ENCODE measurements around the gene CLASP2. TPM values are rescaled to one million over a fixed set of nuclear protein-coding genes. Genes with fewer than 3 reads are reported as not detected.

CLASP2 gene
- total RNA-seq, 4 donors from 2014 or later = 37.6 to 55.2 (median 44.6) TPM

DNA sequence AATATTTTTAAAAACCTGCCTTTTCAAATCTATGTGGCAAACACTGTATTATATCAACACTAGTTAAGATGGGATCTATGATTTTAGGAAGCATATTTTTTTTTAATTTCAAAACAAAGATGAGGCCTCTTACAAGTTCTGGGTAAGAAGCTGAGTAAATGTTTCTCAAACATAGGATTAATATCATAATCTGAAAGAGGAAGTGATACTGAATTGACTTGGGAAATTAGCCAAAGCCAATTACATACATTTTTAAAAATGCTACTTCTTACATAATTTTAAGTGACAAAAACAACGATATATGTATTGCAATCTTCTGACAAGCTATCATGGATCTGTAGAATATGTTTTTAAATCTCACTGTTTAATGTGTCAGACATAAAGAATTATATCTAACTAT lies 142.7 kb downstream of the CLASP2 start:
- intact Hi-C loops (cut with DNase I; ENCODE audit: low total_unique reads) (no loop called here), in situ Hi-C loops (cut with MboI; ENCODE audit: low sequenced_read_pairs in 4 of 4) (no loop called here)
- no peak overlapping the region for H3K4me3 ChIP-seq
- H3K27ac ChIP-seq = no peak overlapping the region
- H3K36me3 ChIP-seq = peaks cover 0 to 8% of the 10 kb centered on the region in 2 donors
- H3K4me1 ChIP-seq = no peaks in the 10 kb centered on the region
- ATAC-seq (no peak), DNase-seq (no peak)
- H3K9me3 ChIP-seq = no peaks in the 10 kb centered on the region
- TF ChIP-seq, protein P1, sequence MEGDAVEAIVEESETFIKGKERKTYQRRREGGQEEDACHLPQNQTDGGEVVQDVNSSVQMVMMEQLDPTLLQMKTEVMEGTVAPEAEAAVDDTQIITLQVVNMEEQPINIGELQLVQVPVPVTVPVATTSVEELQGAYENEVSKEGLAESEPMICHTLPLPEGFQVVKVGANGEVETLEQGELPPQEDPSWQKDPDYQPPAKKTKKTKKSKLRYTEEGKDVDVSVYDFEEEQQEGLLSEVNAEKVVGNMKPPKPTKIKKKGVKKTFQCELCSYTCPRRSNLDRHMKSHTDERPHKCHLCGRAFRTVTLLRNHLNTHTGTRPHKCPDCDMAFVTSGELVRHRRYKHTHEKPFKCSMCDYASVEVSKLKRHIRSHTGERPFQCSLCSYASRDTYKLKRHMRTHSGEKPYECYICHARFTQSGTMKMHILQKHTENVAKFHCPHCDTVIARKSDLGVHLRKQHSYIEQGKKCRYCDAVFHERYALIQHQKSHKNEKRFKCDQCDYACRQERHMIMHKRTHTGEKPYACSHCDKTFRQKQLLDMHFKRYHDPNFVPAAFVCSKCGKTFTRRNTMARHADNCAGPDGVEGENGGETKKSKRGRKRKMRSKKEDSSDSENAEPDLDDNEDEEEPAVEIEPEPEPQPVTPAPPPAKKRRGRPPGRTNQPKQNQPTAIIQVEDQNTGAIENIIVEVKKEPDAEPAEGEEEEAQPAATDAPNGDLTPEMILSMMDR (IDR thresholded peaks at IDR 0.05 in 4 of 5, conservative IDR thresholded peaks at IDR 0.05 in 1 of 5) = no peak
- no peak for TF ChIP-seq POLR2A (IDR thresholded peaks at IDR 0.05)
- no peaks in the 10 kb centered on the region for H3K27me3 ChIP-seq

DNA sequence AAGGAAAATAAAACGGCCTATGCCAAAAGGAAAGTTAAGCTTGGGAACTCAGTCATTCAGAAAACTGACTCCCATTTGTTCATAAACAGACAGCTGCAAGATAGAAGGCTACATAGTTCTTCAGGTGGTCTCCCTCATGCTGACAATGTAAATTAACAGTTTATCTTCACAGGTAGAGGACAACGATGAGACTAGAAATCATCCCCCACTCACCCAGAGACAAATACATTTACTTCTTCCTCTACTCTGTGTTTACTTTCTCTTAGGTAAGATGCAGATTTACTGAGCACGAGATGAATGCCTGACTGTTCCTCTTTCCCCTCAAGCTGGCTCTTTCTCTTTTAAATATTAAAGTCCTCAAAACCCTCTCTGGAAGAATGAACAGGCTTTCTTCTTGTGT lies 160.2 kb downstream of the CLASP2 start:
- H3K36me3 ChIP-seq = peaks cover 0 to 24% of the 10 kb centered on the region in 2 donors
- DNase-seq (no peak), ATAC-seq (no peak)
- no peaks in the 10 kb centered on the region for H3K27me3 ChIP-seq
- intact Hi-C loops (cut with DNase I; ENCODE audit: low total_unique reads) = no loop called here
- H3K4me3 ChIP-seq = no peak overlapping the region
- no peaks in the 10 kb centered on the region for H3K4me1 ChIP-seq
- TF ChIP-seq, protein P1 (IDR thresholded peaks at IDR 0.05 in 4 of 5, conservative IDR thresholded peaks at IDR 0.05 in 1 of 5) = no peak
- no peak for TF ChIP-seq POLR2A (IDR thresholded peaks at IDR 0.05)
- in situ Hi-C loops (cut with MboI; ENCODE audit: low sequenced_read_pairs in 4 of 4) = no loop called here
- no peaks in the 10 kb centered on the region for H3K9me3 ChIP-seq
- no peak overlapping the region for H3K27ac ChIP-seq

DNA sequence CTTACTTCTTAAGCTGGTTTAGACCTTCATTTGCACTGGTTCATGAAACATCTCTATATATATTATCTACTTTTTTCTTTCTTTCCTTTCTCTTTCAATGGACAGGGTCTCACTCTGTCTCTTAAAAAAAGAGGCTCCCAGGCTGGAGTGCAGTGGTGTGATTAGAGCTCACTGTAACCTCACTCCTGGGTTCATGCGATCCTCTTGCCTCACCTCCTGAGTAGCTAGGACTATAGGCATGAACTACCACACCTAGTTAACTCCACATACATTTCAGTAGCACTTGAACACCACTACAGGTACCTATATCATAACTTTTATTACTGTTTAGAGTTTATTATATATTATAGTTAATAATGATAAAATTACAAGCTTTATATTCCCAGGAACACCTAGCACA lies 160.8 kb downstream of the CLASP2 start:
- Histone ChIP-seq H3K4me3 (no peak overlapping the region), H3K27ac (no peak overlapping the region), H3K36me3 (peaks cover 0 to 24% of the 10 kb centered on the region in 2 donors), H3K4me1 (no peaks in the 10 kb centered on the region), H3K9me3 (no peaks in the 10 kb centered on the region), H3K27me3 (no peaks in the 10 kb centered on the region)
- intact Hi-C loops (cut with DNase I; ENCODE audit: low total_unique reads) (no loop called here), in situ Hi-C loops (cut with MboI; ENCODE audit: low sequenced_read_pairs in 4 of 4) (no loop called here)
- DNase-seq (no peak), ATAC-seq (no peak)
- TF ChIP-seq POLR2A (IDR thresholded peaks at IDR 0.05) = no peak
- TF ChIP-seq, protein P1 (IDR thresholded peaks at IDR 0.05 in 4 of 5, conservative IDR thresholded peaks at IDR 0.05 in 1 of 5) = no peak

- no peaks in the 10 kb centered on the region for H3K4me1 ChIP-seq
- peaks cover 2 to 25% of the 10 kb centered on the region in 2 donors for H3K36me3 ChIP-seq
- ATAC-seq (no peak), DNase-seq (no peak)
- in situ Hi-C loops (cut with MboI; ENCODE audit: low sequenced_read_pairs in 4 of 4) = no loop called here
- H3K4me3 ChIP-seq = no peak overlapping the region
- no peak overlapping the region for H3K27ac ChIP-seq
- TF ChIP-seq, protein P1 (IDR thresholded peaks at IDR 0.05 in 4 of 5, conservative IDR thresholded peaks at IDR 0.05 in 1 of 5) = no peak
- no peak for TF ChIP-seq POLR2A (IDR thresholded peaks at IDR 0.05)
- H3K9me3 ChIP-seq = no peaks in the 10 kb centered on the region
- H3K27me3 ChIP-seq = no peaks in the 10 kb centered on the region
- intact Hi-C loops (cut with DNase I; ENCODE audit: low total_unique reads) = no loop called here
Measured at GRCh38 chr3:33547101-33547500, 171.0 kb downstream of the CLASP2 start.

- H3K4me1 ChIP-seq = no peaks in the 10 kb centered on the region
- DNase-seq = no peak
- peaks cover 2 to 42% of the 10 kb centered on the region in 2 donors for H3K36me3 ChIP-seq
- in situ Hi-C loops (cut with MboI; ENCODE audit: low sequenced_read_pairs in 4 of 4) (no loop called here), intact Hi-C loops (cut with DNase I; ENCODE audit: low total_unique reads) (no loop called here)
- no peak overlapping the region for H3K4me3 ChIP-seq
- H3K27me3 ChIP-seq = no peaks in the 10 kb centered on the region
- no peak for ATAC-seq
- TF ChIP-seq POLR2A (IDR thresholded peaks at IDR 0.05) = no peak
- TF ChIP-seq, protein P1 (IDR thresholded peaks at IDR 0.05 in 4 of 5, conservative IDR thresholded peaks at IDR 0.05 in 1 of 5) = no peak
- H3K9me3 ChIP-seq = no peaks in the 10 kb centered on the region
- no peak overlapping the region for H3K27ac ChIP-seq
Measured at GRCh38 chr3:33544126-33544525, 173.9 kb downstream of the CLASP2 start.
